T-helper 17 cell (primary cell): ENCODE results near the gene PRDM2. TPM values are rescaled to one million over a fixed set of nuclear protein-coding genes. Genes with fewer than 3 reads are reported as not detected.
"Not testable (repeated sequence)": the region's sequence is repeated elsewhere in the genome, so short reads cannot be mapped to it uniquely, and the experiment has no call there.

Experiments used
- ATAC-seq: fragments of 150-1000 bp; cut with Tn5 transposase; 2 replicates; pipeline ENCODE4 v1.10.0; 2021; ENCODE audit warnings: mild to moderate bottlenecking, moderate library complexity
- DNase-seq, 3 donors: peaks; one replicate each; pipeline versions ENCODE4 v3.0.0 to v3.0.0-alpha.2; 2020 to 2021
- H3K9me3 ChIP-seq: one replicate; pipeline ENCODE4 v1.7.0; 2013; ENCODE audit warnings: low read length, mild to moderate bottlenecking; ENCODE audit not compliant: control insufficient read depth, poor library complexity, severe bottlenecking
- H3K27ac Mint-ChIP-seq: one replicate; pipeline ENCODE4 v1.8.0; 2022; ENCODE audit warnings: mild to moderate bottlenecking, moderate library complexity, mixed read lengths
- H3K27me3 Mint-ChIP-seq: one replicate; pipeline ENCODE4 v1.8.0; 2022; ENCODE audit warnings: mixed read lengths
- H3K36me3 Mint-ChIP-seq: one replicate; pipeline ENCODE4 v1.8.0; 2022; ENCODE audit warnings: low read depth, mixed read lengths
- H3K4me1 Mint-ChIP-seq: one replicate; pipeline ENCODE4 v1.8.0; 2022; ENCODE audit warnings: mild to moderate bottlenecking, mixed read lengths
- H3K4me3 Mint-ChIP-seq: one replicate; pipeline ENCODE4 v1.8.0; 2022; ENCODE audit warnings: mild to moderate bottlenecking, moderate library complexity, mixed read lengths
- total RNA-seq, 4 donors: library from RNA in 2 of 4; stranded (reverse) in 2 of 4; gene quantifications; one replicate each; pipeline ENCODE4 v1.2.3 and lab custom pipeline; 2022 to 2026

PRDM2 gene
- total RNA-seq, 2 donors from 2014 or later: 173 to 181 TPM

- peak overlapping the region; percentile 78 for H3K4me3 Mint-ChIP-seq
- DNase-seq (no peak), ATAC-seq (no peak)
- H3K4me1 Mint-ChIP-seq: peaks cover 45% of the 10 kb centered on the region
- H3K36me3 Mint-ChIP-seq: peaks cover 10% of the 10 kb centered on the region
- H3K27me3 Mint-ChIP-seq: no peaks in the 10 kb centered on the region
- peak overlapping the region; percentile 99 for H3K27ac Mint-ChIP-seq
- H3K9me3 ChIP-seq: no peaks in the 10 kb centered on the region
These were observed 3.1 kb downstream of the PRDM2 start for GRCh38 chr1:13703128-13703513.

DNA sequence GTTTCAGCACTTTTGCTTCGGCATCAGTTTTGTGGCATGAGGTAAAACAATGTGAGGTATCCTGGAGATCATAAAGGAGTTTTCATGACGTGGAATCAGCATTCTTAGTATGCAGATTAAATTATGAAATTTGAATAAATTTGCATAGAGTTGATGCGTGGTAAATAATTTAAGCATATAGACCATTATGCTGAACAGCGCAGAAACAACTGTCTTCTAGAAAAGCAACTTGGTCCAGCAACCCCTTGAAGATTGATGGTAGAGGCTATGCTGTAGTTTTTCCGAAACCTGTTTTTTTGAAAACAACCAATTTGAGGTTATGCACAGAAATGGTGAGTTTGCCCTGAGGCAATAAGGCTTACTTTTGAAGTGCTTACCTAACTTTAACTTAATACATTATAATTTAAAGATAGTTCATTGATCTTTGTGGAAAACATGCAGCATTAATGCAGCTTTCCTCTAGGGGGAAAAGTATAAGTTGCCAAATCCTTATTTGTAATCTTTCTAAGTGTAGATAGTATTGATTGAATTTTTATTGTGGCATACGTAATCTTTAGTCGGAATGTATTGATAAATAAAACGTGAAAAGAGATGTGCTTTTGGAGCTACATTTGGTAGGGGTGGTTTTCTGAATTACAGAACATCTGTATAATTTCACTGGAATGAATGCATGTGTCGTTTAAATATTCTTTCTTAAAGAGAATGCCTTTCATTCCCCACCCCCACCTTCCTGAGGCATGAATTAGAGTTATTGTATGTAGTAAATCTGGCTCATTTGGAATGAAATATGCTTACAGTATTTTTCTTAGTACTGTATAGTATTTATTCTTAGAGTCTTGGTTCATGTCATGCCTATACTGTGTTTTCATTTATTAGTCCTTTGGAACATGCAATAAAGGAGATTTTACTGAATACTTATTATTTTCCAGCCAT lies 3.8 kb downstream of the PRDM2 start:
- ATAC-seq (no peak), DNase-seq (no peak)
- peaks cover 50% of the 10 kb centered on the region for H3K4me1 Mint-ChIP-seq
- peak overlapping the region; percentile 78 for H3K4me3 Mint-ChIP-seq
- peak overlapping the region; percentile 99 for H3K27ac Mint-ChIP-seq
- H3K9me3 ChIP-seq: no peaks in the 10 kb centered on the region
- H3K27me3 Mint-ChIP-seq: no peaks in the 10 kb centered on the region
- H3K36me3 Mint-ChIP-seq: peaks cover 10% of the 10 kb centered on the region

DNA sequence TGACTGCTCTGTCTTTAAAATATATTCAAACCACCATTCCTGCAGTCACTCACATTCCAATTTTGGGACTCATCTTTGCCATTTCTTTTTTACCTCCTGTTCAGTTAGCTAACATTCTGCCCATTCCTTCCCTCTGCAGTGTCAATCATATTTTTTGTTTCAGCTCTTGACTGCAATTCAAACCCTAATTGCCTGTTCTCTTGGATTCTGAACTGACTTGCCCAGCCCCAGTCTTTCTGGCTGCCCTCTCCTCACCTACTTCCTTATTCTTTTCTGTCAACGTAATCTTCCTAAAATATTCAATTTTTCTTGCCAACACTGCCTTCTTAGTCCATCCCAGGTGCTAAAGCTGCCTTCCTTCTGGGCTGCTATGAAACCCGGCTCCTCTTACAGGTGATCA lies 6.1 kb downstream of the PRDM2 start:
- Mint-ChIP-seq H3K27me3 (no peaks in the 10 kb centered on the region), H3K4me3 (peak overlapping the region; percentile 70), H3K4me1 (peaks cover 50% of the 10 kb centered on the region), H3K27ac (peak overlapping the region; percentile 99), H3K36me3 (peaks cover 6% of the 10 kb centered on the region)
- no peaks in the 10 kb centered on the region for H3K9me3 ChIP-seq
- no peak for ATAC-seq
- no peak for DNase-seq

- Mint-ChIP-seq H3K36me3 (peaks cover 6% of the 10 kb centered on the region), H3K4me3 (no peak overlapping the region), H3K27ac (peak overlapping the region; percentile 65), H3K27me3 (no peaks in the 10 kb centered on the region), H3K4me1 (peaks cover 49% of the 10 kb centered on the region)
- DNase-seq (no peak), ATAC-seq (no peak)
- no peaks in the 10 kb centered on the region for H3K9me3 ChIP-seq
These were observed 7.2 kb downstream of the PRDM2 start for GRCh38 chr1:13707164-13707563.

DNA sequence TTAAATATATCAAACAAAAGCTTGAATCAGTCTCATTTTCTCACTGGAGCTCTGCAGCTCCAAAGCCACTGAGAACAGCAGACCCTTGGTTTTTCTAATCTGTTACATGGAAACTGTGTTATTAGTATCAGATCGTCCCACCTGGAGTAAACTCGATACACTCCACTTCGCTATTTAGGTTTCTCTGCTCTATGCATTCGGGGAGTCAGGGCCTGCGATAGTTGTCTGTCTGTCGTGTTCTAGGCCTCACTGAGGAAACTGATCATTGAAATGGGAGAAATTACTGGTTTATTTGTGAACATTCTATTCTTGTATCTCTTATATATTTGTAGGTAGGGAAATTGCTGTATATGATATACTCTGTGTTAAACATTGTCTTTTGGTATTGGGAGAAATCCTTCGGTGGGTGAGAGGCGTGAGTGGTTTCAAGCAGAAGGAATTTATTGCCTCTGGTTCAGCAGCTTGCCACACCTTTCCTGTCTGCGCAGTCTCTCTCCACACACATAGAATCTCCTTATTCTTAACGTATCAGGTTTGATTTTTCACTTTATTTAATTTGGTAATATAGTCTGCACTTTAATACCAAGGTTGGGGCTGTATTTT lies 8.5 kb downstream of the PRDM2 start:
- Mint-ChIP-seq H3K36me3 (peaks cover 9% of the 10 kb centered on the region), H3K4me3 (no peak overlapping the region), H3K27ac (peak overlapping the region; percentile 4), H3K27me3 (no peaks in the 10 kb centered on the region), H3K4me1 (peaks cover 50% of the 10 kb centered on the region)
- DNase-seq (no peak), ATAC-seq (no peak)
- no peaks in the 10 kb centered on the region for H3K9me3 ChIP-seq

GRCh38 chr1:13710086-13710485 lies 10.1 kb downstream of the PRDM2 start:
- Mint-ChIP-seq H3K27me3 (no peaks in the 10 kb centered on the region), H3K36me3 (peaks cover 9% of the 10 kb centered on the region), H3K27ac (peak overlapping the region; percentile 66), H3K4me3 (no peak overlapping the region), H3K4me1 (peaks cover 48% of the 10 kb centered on the region)
- H3K9me3 ChIP-seq: no peaks in the 10 kb centered on the region
- DNase-seq: no peak
- ATAC-seq: no peak

DNA sequence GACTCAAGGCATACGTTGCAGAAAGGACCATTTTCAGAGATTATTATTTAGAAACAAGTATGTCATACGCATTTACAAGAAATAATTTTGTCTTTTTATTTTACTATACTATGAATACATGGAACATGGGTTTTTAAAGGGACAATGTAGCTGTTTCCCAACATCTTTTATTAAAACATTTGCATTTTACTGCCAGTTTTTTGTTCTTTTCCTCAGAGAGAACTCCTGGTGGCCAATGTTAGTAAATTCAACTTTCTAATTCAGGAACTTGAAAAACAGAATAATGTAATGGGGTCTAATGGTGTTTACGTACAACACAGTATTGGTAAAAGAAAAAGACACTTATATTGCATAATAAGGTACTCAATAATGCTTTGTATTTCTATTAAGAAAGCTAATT lies 14.9 kb downstream of the PRDM2 start:
- Mint-ChIP-seq H3K4me3 (no peak overlapping the region), H3K27ac (no peak overlapping the region), H3K27me3 (no peaks in the 10 kb centered on the region), H3K36me3 (peaks cover 10% of the 10 kb centered on the region), H3K4me1 (peaks cover 39% of the 10 kb centered on the region)
- no peak for ATAC-seq
- H3K9me3 ChIP-seq: no peaks in the 10 kb centered on the region
- DNase-seq: no peak

DNA sequence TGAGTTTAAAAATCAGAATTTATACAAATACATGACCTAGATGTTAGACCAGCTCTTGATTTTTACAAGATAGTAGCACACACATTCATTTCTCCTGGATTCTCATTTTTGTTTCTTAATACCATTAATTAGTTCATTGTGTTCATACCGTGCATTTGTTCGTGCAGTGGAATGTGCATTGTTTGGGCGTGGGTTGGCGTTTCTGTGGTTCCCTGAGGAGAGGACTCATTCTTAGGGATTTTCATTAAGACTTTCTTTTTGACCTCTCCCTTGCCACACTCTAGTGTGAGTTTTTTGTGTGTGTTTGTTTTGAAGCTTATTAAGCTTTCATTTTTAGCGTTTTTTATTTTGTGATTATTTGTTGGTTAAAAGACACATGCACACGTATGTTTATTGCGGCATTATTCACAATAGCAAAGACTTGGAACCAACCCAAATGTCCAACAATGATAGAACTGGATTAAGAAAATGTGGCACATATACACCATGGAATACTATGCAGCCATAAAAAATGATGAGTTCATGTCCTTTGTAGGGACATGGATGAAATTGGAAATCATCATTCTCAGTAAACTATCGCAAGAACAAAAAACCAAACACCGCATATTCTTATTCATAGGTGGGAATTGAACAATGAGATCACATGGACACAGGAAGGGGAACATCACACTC lies 15.8 kb downstream of the PRDM2 start:
- not testable (repeated sequence) for H3K27ac Mint-ChIP-seq, ATAC-seq, H3K4me3 Mint-ChIP-seq, H3K9me3 ChIP-seq, H3K27me3 Mint-ChIP-seq, DNase-seq
- Mint-ChIP-seq H3K4me1 (peaks cover 37% of the 10 kb centered on the region), H3K36me3 (peaks cover 10% of the 10 kb centered on the region)

DNA sequence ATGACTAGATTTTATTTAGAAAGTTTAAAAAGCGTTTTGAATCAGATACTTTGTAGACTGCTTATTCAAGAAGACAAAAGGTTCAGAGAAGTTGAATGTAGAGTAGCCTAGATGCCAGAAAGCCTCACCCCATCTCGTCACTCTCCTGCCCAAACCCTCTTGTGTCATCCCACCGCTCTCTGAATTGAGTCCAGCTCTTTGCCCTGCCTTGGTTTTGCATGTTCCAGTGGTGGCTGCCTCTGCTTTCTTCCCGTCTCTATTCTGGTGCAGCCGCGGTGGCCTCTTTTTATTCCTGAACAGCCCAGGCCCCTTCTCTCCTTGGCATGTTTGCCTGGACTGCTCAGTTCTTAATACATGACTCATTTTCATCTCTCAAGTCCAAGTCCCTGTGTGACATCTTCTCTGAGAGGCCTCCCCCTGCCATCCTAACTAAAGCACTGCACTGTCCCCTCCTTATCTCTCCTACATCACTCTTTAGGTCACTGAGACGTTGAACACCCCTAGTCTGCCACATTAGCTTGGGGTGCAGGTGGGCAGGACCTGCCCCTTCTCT lies 22.9 kb downstream of the PRDM2 start:
- Mint-ChIP-seq H3K27me3 (no peaks in the 10 kb centered on the region), H3K4me3 (no peak overlapping the region), H3K36me3 (peaks cover 6% of the 10 kb centered on the region), H3K4me1 (peaks cover 41% of the 10 kb centered on the region), H3K27ac (peak overlapping the region; percentile 98)
- no peaks in the 10 kb centered on the region for H3K9me3 ChIP-seq
- ATAC-seq: no peak
- DNase-seq: no peak

GRCh38 chr1:13723810-13724209 lies 23.8 kb downstream of the PRDM2 start:
- DNase-seq: no peak
- Mint-ChIP-seq H3K27ac (peak overlapping the region; percentile 98), H3K27me3 (no peaks in the 10 kb centered on the region), H3K4me1 (peaks cover 36% of the 10 kb centered on the region), H3K4me3 (no peak overlapping the region), H3K36me3 (peaks cover 1% of the 10 kb centered on the region)
- H3K9me3 ChIP-seq: no peaks in the 10 kb centered on the region
- peak; percentile 13 for ATAC-seq

DNA sequence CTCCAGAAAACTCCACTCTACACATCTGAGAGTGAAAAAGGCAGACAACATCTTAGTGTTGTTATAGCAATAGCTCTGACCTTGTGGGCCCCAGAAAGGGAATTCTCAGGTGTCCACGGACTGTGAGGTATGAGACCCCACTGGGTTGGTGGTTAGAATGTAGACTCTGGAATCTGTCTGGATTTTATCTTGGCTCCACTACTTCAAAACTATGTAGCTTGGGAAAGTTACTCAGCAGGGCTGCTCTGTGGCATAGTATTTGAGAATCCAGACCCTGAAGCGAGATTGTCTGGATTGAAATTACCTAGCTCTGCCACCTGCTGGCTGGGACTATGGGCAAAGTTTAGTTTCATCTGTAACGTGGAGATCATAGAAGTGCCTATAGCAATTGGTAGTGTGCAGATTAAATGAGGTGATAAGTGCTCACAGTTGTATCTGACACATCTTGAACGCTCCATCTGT lies 25.8 kb downstream of the PRDM2 start:
- Mint-ChIP-seq H3K4me1 (peaks cover 42% of the 10 kb centered on the region), H3K27ac (peak overlapping the region; percentile 98), H3K27me3 (no peaks in the 10 kb centered on the region), H3K36me3 (no peaks in the 10 kb centered on the region), H3K4me3 (peak overlapping the region; percentile 64)
- H3K9me3 ChIP-seq: no peaks in the 10 kb centered on the region
- peak in 2 of 3 donors; percentile 38 to 39 for DNase-seq
- ATAC-seq: peak; percentile 49

GRCh38 chr1:13728091-13728715 lies 28.2 kb downstream of the PRDM2 start:
- peaks cover 53% of the 10 kb centered on the region for H3K4me1 Mint-ChIP-seq
- no peaks in the 10 kb centered on the region for H3K36me3 Mint-ChIP-seq

More at GRCh38 chr1:13728091-13728715, 28.2 kb downstream of the PRDM2 start:
- peak overlapping the region; percentile 98 for H3K27ac Mint-ChIP-seq
- DNase-seq (no peak), ATAC-seq (no peak)
- no peaks in the 10 kb centered on the region for H3K27me3 Mint-ChIP-seq
- H3K4me3 Mint-ChIP-seq: no peak overlapping the region
- H3K9me3 ChIP-seq: no peaks in the 10 kb centered on the region
